Liver (tissue), 9 donors: ENCODE measurements around the gene NDUFS3. TPM values are rescaled to one million over a fixed set of nuclear protein-coding genes. Genes with fewer than 3 reads are reported as not detected.

ENCODE experiments used
- DNase-seq: peaks from one replicate; pipeline ENCODE4 v3.0.0-alpha.2; 2017; ENCODE audit warnings: low spot score
- H3K27ac ChIP-seq, 2 donors: one replicate each; pipeline ENCODE4 v1.7.0; 2013; ENCODE audit warnings: inconsistent platforms in 2 of 2, low read length in 2 of 2, control low read depth in 1 of 2, low read depth in 1 of 2, mild to moderate bottlenecking in 1 of 2
- H3K27me3 ChIP-seq, 4 donors: one replicate each; pipeline versions ENCODE4 v1.6.1 to v1.7.0; 2013; ENCODE audit warnings: low read length in 3 of 4, inconsistent platforms in 1 of 4, mild to moderate bottlenecking in 1 of 4, moderate library complexity in 1 of 4; ENCODE audit not compliant: control insufficient read depth in 4 of 4, insufficient read depth in 4 of 4
- H3K36me3 ChIP-seq, 4 donors: one replicate each; pipeline versions ENCODE4 v1.6.1 to v1.7.0; 2013; ENCODE audit warnings: low read length in 3 of 4, mild to moderate bottlenecking in 3 of 4, low read depth in 1 of 4, moderate library complexity in 1 of 4; ENCODE audit not compliant: control insufficient read depth in 4 of 4, insufficient read depth in 3 of 4
- H3K4me1 ChIP-seq, 4 donors: one replicate each; pipeline versions ENCODE4 v1.6.1 to v1.7.0; 2013; ENCODE audit warnings: low read length in 3 of 4, mild to moderate bottlenecking in 3 of 4, moderate library complexity in 1 of 4; ENCODE audit not compliant: control insufficient read depth in 4 of 4, insufficient read depth in 4 of 4
- H3K4me3 ChIP-seq, 3 donors: one replicate each; pipeline versions ENCODE4 v1.6.1 to v1.7.0; 2013; ENCODE audit warnings: low read length in 3 of 3, control low read depth in 1 of 3, low read depth in 1 of 3, mild to moderate bottlenecking in 1 of 3
- H3K9ac ChIP-seq, 2 donors: one replicate each; pipeline ENCODE4 v1.7.0; 2013; ENCODE audit warnings: low read length in 2 of 2, mild to moderate bottlenecking in 2 of 2, moderate library complexity in 2 of 2, control low read depth in 1 of 2, low read depth in 1 of 2
- H3K9me3 ChIP-seq, 4 donors: one replicate each; pipeline versions ENCODE4 v1.6.1 to v1.7.0; 2013; ENCODE audit warnings: low read length in 3 of 4; ENCODE audit not compliant: control insufficient read depth in 4 of 4
- EGR1 ChIP-seq, 2 donors: IDR thresholded peaks; 2 replicates each; pipeline ENCODE4 v1.6.1; 2016 to 2018; ENCODE audit warnings: antibody characterized with exemption in 2 of 2, low read depth in 2 of 2
- FOXA1 ChIP-seq: IDR thresholded peaks from 2 replicates; pipeline ENCODE4 v1.6.1; 2016; ENCODE audit warnings: antibody characterized with exemption
- FOXA2 ChIP-seq: IDR thresholded peaks from 2 replicates; pipeline ENCODE4 v1.6.1; 2016; ENCODE audit warnings: antibody characterized with exemption
- GABPA ChIP-seq, 2 donors: IDR thresholded peaks in 1 of 2; conservative IDR thresholded peaks in 1 of 2; 2 replicates each; pipeline ENCODE4 v1.6.1; 2016; ENCODE audit warnings: antibody characterized with exemption in 2 of 2, mild to moderate bottlenecking in 1 of 2, moderate library complexity in 1 of 2
- HNF4A ChIP-seq, 2 donors: conservative IDR thresholded peaks; 2 replicates each; pipeline ENCODE4 v1.6.1; 2016; ENCODE audit warnings: antibody characterized with exemption in 2 of 2, mild to moderate bottlenecking in 2 of 2
- HNF4G ChIP-seq: IDR thresholded peaks from 2 replicates; pipeline ENCODE4 v1.6.1; 2016; ENCODE audit warnings: antibody characterized with exemption
- JUND ChIP-seq, 2 donors: IDR thresholded peaks; 2 replicates each; pipeline ENCODE4 v1.6.1; 2016; ENCODE audit warnings: antibody characterized with exemption in 2 of 2
- NR2F2 ChIP-seq: IDR thresholded peaks from 2 replicates; pipeline ENCODE4 v1.6.1; 2016; ENCODE audit warnings: antibody characterized with exemption
- SP1 ChIP-seq: IDR thresholded peaks from 2 replicates; pipeline ENCODE4 v1.6.1; 2018; ENCODE audit warnings: antibody characterized with exemption, mild to moderate bottlenecking
- TAF1 ChIP-seq: conservative IDR thresholded peaks from 2 replicates; pipeline ENCODE4 v1.6.1; 2016; ENCODE audit warnings: antibody characterized with exemption, mild to moderate bottlenecking
- YY1 ChIP-seq: IDR thresholded peaks from 2 replicates; pipeline ENCODE4 v1.6.1; 2016; ENCODE audit warnings: antibody characterized with exemption, mild to moderate bottlenecking
- WGBS: extraction: QIAGEN DNeasy Blood & Tissue Kit; methylation state at CpG from one replicate; pipeline ENCODE4 v1.1.7; 2013; 5-methylcytosine and 5-hydroxymethylcytosine counted together
- polyA plus RNA-seq, 2 donors: library from polyadenylated mRNA; stranded (reverse) in 1 of 2; unstranded in 1 of 2; fragments of 200-250 nt in 1 of 2; fragments of >200 nt in 1 of 2; fragmentation: Nextera tagmentation in 1 of 2; extraction: Ambion mirVana in 1 of 2; gene quantifications; one replicate each; pipeline versions ENCODE4 v1.2.1 to v1.2.3, GENCODE V29; 2013 to 2015
- total RNA-seq, 2 donors: library from RNA; depleted of rRNA; stranded (reverse); fragments of >200 nt; gene quantifications; one replicate each; pipeline ENCODE4 v1.2.3, GENCODE V29; 2014
- TF ChIP-seq, protein P1 (sequence below): IDR thresholded peaks from 2 replicates; pipeline ENCODE4 v1.6.1; 2016; ENCODE audit warnings: antibody characterized with exemption, mild to moderate bottlenecking
- TF ChIP-seq, protein P2 (sequence below): IDR thresholded peaks from 2 replicates; pipeline ENCODE4 v1.6.1; 2016; ENCODE audit warnings: antibody characterized with exemption
- TF ChIP-seq, protein P3 (sequence below): IDR thresholded peaks from 2 replicates; pipeline ENCODE4 v1.6.1; 2016; ENCODE audit warnings: antibody characterized with exemption
- TF ChIP-seq, protein P4 (sequence below): IDR thresholded peaks from 2 replicates; pipeline ENCODE4 v1.6.1; 2016; ENCODE audit warnings: antibody characterized with exemption
- TF ChIP-seq, protein P5 (sequence below): fragments of 150-350 bp; IDR thresholded peaks from 2 replicates; pipeline ENCODE4 v1.5.1; 2017; ENCODE audit warnings: improper control_type of control experiment, low read depth, low read length; ENCODE audit not compliant: missing input control
- donor health status: healthy.
- donor health status: healthy.
- donor health status: healthy.
- donor health status: healthy.
- donor health status: healthy.

Gene NDUFS3
- total and polyA plus RNA-seq, 4 donors, result 43.8 to 101 (median 67.8) TPM

DNA sequence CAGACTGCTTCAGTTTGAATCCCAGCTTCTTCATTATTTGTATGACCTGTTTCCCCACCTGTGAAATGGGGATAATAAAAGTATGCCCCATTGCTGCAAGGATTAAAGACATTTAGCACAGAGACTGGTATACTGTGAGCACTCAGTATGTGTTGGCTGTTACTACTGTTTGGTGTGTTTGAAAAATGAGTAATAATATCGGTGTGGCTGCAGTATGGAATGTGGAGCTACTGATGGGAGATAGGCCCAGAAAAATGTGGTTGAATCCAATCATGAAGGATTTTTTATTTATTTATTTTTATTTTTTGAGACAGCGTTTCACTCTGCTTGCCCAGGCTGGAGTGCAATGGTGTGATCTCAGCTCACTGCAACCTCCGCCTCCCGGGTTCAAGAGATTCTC is 24.4 kb downstream of the NDUFS3 start:
- TF ChIP-seq FOXA1 (no peak), JUND (IDR thresholded peaks at IDR 0.05) (no peak), NR2F2 (no peak), FOXA2 (no peak), GABPA (IDR thresholded peaks at IDR 0.05 in 1 of 2, conservative IDR thresholded peaks at IDR 0.05 in 1 of 2) (no peak), TAF1 (no peak), HNF4A (conservative IDR thresholded peaks at IDR 0.05) (no peak), EGR1 (IDR thresholded peaks at IDR 0.05; ENCODE audit: low read depth in 2 of 2) (no peak)
- TF ChIP-seq, protein P1, sequence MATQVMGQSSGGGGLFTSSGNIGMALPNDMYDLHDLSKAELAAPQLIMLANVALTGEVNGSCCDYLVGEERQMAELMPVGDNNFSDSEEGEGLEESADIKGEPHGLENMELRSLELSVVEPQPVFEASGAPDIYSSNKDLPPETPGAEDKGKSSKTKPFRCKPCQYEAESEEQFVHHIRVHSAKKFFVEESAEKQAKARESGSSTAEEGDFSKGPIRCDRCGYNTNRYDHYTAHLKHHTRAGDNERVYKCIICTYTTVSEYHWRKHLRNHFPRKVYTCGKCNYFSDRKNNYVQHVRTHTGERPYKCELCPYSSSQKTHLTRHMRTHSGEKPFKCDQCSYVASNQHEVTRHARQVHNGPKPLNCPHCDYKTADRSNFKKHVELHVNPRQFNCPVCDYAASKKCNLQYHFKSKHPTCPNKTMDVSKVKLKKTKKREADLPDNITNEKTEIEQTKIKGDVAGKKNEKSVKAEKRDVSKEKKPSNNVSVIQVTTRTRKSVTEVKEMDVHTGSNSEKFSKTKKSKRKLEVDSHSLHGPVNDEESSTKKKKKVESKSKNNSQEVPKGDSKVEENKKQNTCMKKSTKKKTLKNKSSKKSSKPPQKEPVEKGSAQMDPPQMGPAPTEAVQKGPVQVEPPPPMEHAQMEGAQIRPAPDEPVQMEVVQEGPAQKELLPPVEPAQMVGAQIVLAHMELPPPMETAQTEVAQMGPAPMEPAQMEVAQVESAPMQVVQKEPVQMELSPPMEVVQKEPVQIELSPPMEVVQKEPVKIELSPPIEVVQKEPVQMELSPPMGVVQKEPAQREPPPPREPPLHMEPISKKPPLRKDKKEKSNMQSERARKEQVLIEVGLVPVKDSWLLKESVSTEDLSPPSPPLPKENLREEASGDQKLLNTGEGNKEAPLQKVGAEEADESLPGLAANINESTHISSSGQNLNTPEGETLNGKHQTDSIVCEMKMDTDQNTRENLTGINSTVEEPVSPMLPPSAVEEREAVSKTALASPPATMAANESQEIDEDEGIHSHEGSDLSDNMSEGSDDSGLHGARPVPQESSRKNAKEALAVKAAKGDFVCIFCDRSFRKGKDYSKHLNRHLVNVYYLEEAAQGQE, result no peak
- TF ChIP-seq, protein P2, sequence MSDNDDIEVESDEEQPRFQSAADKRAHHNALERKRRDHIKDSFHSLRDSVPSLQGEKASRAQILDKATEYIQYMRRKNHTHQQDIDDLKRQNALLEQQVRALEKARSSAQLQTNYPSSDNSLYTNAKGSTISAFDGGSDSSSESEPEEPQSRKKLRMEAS, result no peak
- TF ChIP-seq, protein P3, sequence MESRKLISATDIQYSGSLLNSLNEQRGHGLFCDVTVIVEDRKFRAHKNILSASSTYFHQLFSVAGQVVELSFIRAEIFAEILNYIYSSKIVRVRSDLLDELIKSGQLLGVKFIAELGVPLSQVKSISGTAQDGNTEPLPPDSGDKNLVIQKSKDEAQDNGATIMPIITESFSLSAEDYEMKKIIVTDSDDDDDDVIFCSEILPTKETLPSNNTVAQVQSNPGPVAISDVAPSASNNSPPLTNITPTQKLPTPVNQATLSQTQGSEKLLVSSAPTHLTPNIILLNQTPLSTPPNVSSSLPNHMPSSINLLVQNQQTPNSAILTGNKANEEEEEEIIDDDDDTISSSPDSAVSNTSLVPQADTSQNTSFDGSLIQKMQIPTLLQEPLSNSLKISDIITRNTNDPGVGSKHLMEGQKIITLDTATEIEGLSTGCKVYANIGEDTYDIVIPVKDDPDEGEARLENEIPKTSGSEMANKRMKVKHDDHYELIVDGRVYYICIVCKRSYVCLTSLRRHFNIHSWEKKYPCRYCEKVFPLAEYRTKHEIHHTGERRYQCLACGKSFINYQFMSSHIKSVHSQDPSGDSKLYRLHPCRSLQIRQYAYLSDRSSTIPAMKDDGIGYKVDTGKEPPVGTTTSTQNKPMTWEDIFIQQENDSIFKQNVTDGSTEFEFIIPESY, result no peak
- TF ChIP-seq, protein P4, sequence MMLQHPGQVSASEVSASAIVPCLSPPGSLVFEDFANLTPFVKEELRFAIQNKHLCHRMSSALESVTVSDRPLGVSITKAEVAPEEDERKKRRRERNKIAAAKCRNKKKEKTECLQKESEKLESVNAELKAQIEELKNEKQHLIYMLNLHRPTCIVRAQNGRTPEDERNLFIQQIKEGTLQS, result no peak
- Histone ChIP-seq H3K9me3 (no peaks in the 10 kb centered on the region), H3K4me1 (no peaks in the 10 kb centered on the region), H3K27ac (no peak overlapping the region), H3K9ac (no peak overlapping the region), H3K27me3 (no peaks in the 10 kb centered on the region), H3K4me3 (no peak overlapping the region), H3K36me3 (peaks cover 0 to 5% (median 0%) of the 10 kb centered on the region in 4 donors)
- 95% methylated on average over 4 of the region's 4 CpGs for WGBS
- DNase-seq, result no peak

DNA sequence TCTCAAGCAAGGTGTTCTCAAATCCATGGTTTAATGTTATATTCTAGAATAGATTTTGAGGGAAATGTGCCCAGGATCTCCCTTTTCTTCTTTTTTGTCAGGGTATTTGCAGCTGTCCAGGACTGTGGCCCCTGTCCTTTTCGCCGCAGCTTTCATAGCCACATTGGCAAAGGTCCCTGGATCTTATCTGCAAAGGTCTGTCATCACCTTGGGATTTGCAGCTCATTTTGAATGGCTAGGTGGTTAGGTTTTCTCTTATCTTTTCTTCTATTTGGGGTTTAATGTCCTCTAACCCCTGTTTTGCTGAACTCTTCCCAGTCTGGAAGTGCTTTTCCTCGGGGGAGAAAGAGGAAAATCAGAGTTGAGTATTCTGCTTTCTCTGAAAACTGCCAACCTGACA is 27.0 kb downstream of the NDUFS3 start:
- Histone ChIP-seq H3K27ac (no peak overlapping the region), H3K4me3 (no peak overlapping the region), H3K4me1 (no peaks in the 10 kb centered on the region), H3K9me3 (no peaks in the 10 kb centered on the region), H3K36me3 (peaks cover 0 to 8% (median 2%) of the 10 kb centered on the region in 4 donors), H3K27me3 (no peaks in the 10 kb centered on the region), H3K9ac (no peak overlapping the region)
- no peak for DNase-seq
- TF ChIP-seq, protein P4, result no peak
- TF ChIP-seq NR2F2 (no peak), FOXA1 (no peak), SP1 (no peak), EGR1 (IDR thresholded peaks at IDR 0.05; ENCODE audit: low read depth in 2 of 2) (no peak), YY1 (no peak), HNF4A (conservative IDR thresholded peaks at IDR 0.05) (no peak), HNF4G (no peak)
- TF ChIP-seq, protein P1, result no peak
- TF ChIP-seq, protein P5, sequence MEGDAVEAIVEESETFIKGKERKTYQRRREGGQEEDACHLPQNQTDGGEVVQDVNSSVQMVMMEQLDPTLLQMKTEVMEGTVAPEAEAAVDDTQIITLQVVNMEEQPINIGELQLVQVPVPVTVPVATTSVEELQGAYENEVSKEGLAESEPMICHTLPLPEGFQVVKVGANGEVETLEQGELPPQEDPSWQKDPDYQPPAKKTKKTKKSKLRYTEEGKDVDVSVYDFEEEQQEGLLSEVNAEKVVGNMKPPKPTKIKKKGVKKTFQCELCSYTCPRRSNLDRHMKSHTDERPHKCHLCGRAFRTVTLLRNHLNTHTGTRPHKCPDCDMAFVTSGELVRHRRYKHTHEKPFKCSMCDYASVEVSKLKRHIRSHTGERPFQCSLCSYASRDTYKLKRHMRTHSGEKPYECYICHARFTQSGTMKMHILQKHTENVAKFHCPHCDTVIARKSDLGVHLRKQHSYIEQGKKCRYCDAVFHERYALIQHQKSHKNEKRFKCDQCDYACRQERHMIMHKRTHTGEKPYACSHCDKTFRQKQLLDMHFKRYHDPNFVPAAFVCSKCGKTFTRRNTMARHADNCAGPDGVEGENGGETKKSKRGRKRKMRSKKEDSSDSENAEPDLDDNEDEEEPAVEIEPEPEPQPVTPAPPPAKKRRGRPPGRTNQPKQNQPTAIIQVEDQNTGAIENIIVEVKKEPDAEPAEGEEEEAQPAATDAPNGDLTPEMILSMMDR, result no peak
- TF ChIP-seq, protein P2, result no peak
- TF ChIP-seq, protein P3, result no peak
- whole genome bisulfite sequencing, result 80% methylated on average over 3 of the region's 3 CpGs
